GM21381 (cell line): ENCODE results near the gene PDRG1.

Experiments used
- ATAC-seq: cut with Tn5 transposase; IDR thresholded peaks from one replicate; pipeline ENCODE4 v1.9.1; 2021; ENCODE audit warnings: mild to moderate bottlenecking, moderate library complexity; ENCODE audit not compliant: unreplicated experiment

Gene PDRG1

GRCh38 chr20:31909253-31910070 lies 42.4 kb downstream of the PDRG1 start:
- ATAC-seq, result no peak

- ATAC-seq, result no peak
Observed at GRCh38 chr20:31908424-31908823, 43.4 kb downstream of the PDRG1 start.

- ATAC-seq, result no peak
Observed at GRCh38 chr20:31908016-31908415, 43.8 kb downstream of the PDRG1 start.

GRCh38 chr20:31907046-31907445 lies 44.8 kb downstream of the PDRG1 start:
- no peak for ATAC-seq

- ATAC-seq, result no peak
Observed at GRCh38 chr20:31906001-31906400, 45.8 kb downstream of the PDRG1 start.

- ATAC-seq, result no peak
Observed at GRCh38 chr20:31903627-31904386, 48.0 kb downstream of the PDRG1 start.

GRCh38 chr20:31901615-31902014 lies 50.2 kb downstream of the PDRG1 start:
- no peak for ATAC-seq

GRCh38 chr20:31897541-31897940 lies 54.3 kb downstream of the PDRG1 start:
- no peak for ATAC-seq

- no peak for ATAC-seq
Observed at GRCh38 chr20:31896049-31896448, 55.8 kb downstream of the PDRG1 start.

- peak; percentile 97 for ATAC-seq
Observed at GRCh38 chr20:31894980-31895675, 56.7 kb downstream of the PDRG1 start.
